ENCODE data around the gene LAMA2.
"Not testable (repeated sequence)": the region's sequence is repeated elsewhere in the genome, so short reads cannot be mapped to it uniquely, and the experiment has no call there.

The LAMA2 gene

GRCh38 chr6:129140526-129140925 lies 257.6 kb downstream of the LAMA2 start:
- no peak for TF ChIP-seq TARDBP (IDR thresholded peaks at IDR 0.05)
- TF ChIP-seq FOXA1 (IDR thresholded peaks at IDR 0.05): no peak
- no peak for TF ChIP-seq FOXK2 (IDR thresholded peaks at IDR 0.05)
- TF ChIP-seq ZNF384 (IDR thresholded peaks at IDR 0.05): no peak
- no peak for TF ChIP-seq SUZ12 (IDR thresholded peaks at IDR 0.05)
- no peak for TF ChIP-seq SP1 (IDR thresholded peaks at IDR 0.05)
- TF ChIP-seq NFRKB (IDR thresholded peaks at IDR 0.05): no peak
- TF ChIP-seq HDGF (IDR thresholded peaks at IDR 0.05; ENCODE audit: borderline replicate concordance): no peak
- no peak for TF ChIP-seq FOXM1 (IDR thresholded peaks at IDR 0.05; ENCODE audit: borderline replicate concordance)
- TF ChIP-seq ARNT (IDR thresholded peaks at IDR 0.05): no peak
- no peak for TF ChIP-seq L3MBTL2 (conservative IDR thresholded peaks at IDR 0.05)
- no peak for TF ChIP-seq PKNOX1 (IDR thresholded peaks at IDR 0.05)
- no peak for TF ChIP-seq ELF4 (IDR thresholded peaks at IDR 0.05)
- no peak for TF ChIP-seq LEF1 (IDR thresholded peaks at IDR 0.05; ENCODE audit: borderline replicate concordance)
- no peak for TF ChIP-seq BHLHE40 (IDR thresholded peaks at IDR 0.05; ENCODE audit: borderline replicate concordance)
- TF ChIP-seq CTBP1 (IDR thresholded peaks at IDR 0.05; ENCODE audit: borderline replicate concordance): no peak
- ChIA-PET CTCF (no interaction called here), POLR2A (interaction anchor here (1.1 kb wide), 1 partner anchor 9 kb away, joined by 3 read pairs; no protein-coding TSS in a partner anchor)
- DNase-seq (ENCODE audit: extremely low spot score): no peak

- ChIA-PET CTCF (no interaction called here), POLR2A (interaction anchor here (1.1 kb wide), 1 partner anchor 10 kb away, joined by 3 read pairs; no protein-coding TSS in a partner anchor)
- DNase-seq (ENCODE audit: extremely low spot score): no peak
- no peak for TF ChIP-seq L3MBTL2 (conservative IDR thresholded peaks at IDR 0.05)
- TF ChIP-seq HDGF (IDR thresholded peaks at IDR 0.05; ENCODE audit: borderline replicate concordance): no peak
- no peak for TF ChIP-seq FOXK2 (IDR thresholded peaks at IDR 0.05)
- TF ChIP-seq LEF1 (IDR thresholded peaks at IDR 0.05; ENCODE audit: borderline replicate concordance): no peak
- no peak for TF ChIP-seq SP1 (IDR thresholded peaks at IDR 0.05)
- TF ChIP-seq ZNF384 (IDR thresholded peaks at IDR 0.05): no peak
- TF ChIP-seq ELF4 (IDR thresholded peaks at IDR 0.05): no peak
- TF ChIP-seq SUZ12 (IDR thresholded peaks at IDR 0.05): no peak
- TF ChIP-seq FOXM1 (IDR thresholded peaks at IDR 0.05; ENCODE audit: borderline replicate concordance): no peak
- TF ChIP-seq NFRKB (IDR thresholded peaks at IDR 0.05): no peak
- no peak for TF ChIP-seq TARDBP (IDR thresholded peaks at IDR 0.05)
- TF ChIP-seq PKNOX1 (IDR thresholded peaks at IDR 0.05): no peak
- TF ChIP-seq BHLHE40 (IDR thresholded peaks at IDR 0.05; ENCODE audit: borderline replicate concordance): no peak
These were observed 258.6 kb downstream of the LAMA2 start for GRCh38 chr6:129141499-129141898.

GRCh38 chr6:129146902-129147301 lies 264.0 kb downstream of the LAMA2 start:
- ChIA-PET CTCF (no interaction called here), POLR2A (no interaction called here)
- DNase-seq (ENCODE audit: extremely low spot score): no peak
- TF ChIP-seq HDGF (IDR thresholded peaks at IDR 0.05; ENCODE audit: borderline replicate concordance) (no peak), NFRKB (IDR thresholded peaks at IDR 0.05) (no peak), TARDBP (IDR thresholded peaks at IDR 0.05) (no peak), FOXK2 (IDR thresholded peaks at IDR 0.05) (no peak), ELF4 (IDR thresholded peaks at IDR 0.05) (no peak), FOXM1 (IDR thresholded peaks at IDR 0.05; ENCODE audit: borderline replicate concordance) (no peak), CTBP1 (IDR thresholded peaks at IDR 0.05; ENCODE audit: borderline replicate concordance) (no peak), ZNF384 (IDR thresholded peaks at IDR 0.05) (no peak), FOXA1 (IDR thresholded peaks at IDR 0.05) (no peak), PKNOX1 (IDR thresholded peaks at IDR 0.05) (no peak), SP1 (IDR thresholded peaks at IDR 0.05) (no peak), BHLHE40 (IDR thresholded peaks at IDR 0.05; ENCODE audit: borderline replicate concordance) (no peak), L3MBTL2 (conservative IDR thresholded peaks at IDR 0.05) (no peak), LEF1 (IDR thresholded peaks at IDR 0.05; ENCODE audit: borderline replicate concordance) (no peak), ARNT (IDR thresholded peaks at IDR 0.05) (no peak), SUZ12 (IDR thresholded peaks at IDR 0.05) (no peak)

GRCh38 chr6:129150507-129150906 lies 267.6 kb downstream of the LAMA2 start:
- CTCF ChIA-PET: no interaction called here
- TF ChIP-seq LEF1 (IDR thresholded peaks at IDR 0.05; ENCODE audit: borderline replicate concordance) (no peak), HDGF (IDR thresholded peaks at IDR 0.05; ENCODE audit: borderline replicate concordance) (no peak), BHLHE40 (IDR thresholded peaks at IDR 0.05; ENCODE audit: borderline replicate concordance) (no peak), ARNT (IDR thresholded peaks at IDR 0.05) (no peak), L3MBTL2 (conservative IDR thresholded peaks at IDR 0.05) (no peak), FOXM1 (IDR thresholded peaks at IDR 0.05; ENCODE audit: borderline replicate concordance) (no peak), ZNF384 (IDR thresholded peaks at IDR 0.05) (no peak), CTBP1 (IDR thresholded peaks at IDR 0.05; ENCODE audit: borderline replicate concordance) (no peak), FOXK2 (IDR thresholded peaks at IDR 0.05) (no peak), TARDBP (IDR thresholded peaks at IDR 0.05) (no peak), PKNOX1 (IDR thresholded peaks at IDR 0.05) (no peak), SUZ12 (IDR thresholded peaks at IDR 0.05) (no peak), SP1 (IDR thresholded peaks at IDR 0.05) (no peak), ELF4 (IDR thresholded peaks at IDR 0.05) (no peak), NFRKB (IDR thresholded peaks at IDR 0.05) (no peak), FOXA1 (IDR thresholded peaks at IDR 0.05) (no peak)
- no peak for DNase-seq (ENCODE audit: extremely low spot score)
- POLR2A ChIA-PET: no interaction called here

- POLR2A ChIA-PET: no interaction called here
- no peak for DNase-seq (ENCODE audit: extremely low spot score)
- TF ChIP-seq TARDBP (IDR thresholded peaks at IDR 0.05) (no peak), ELF4 (IDR thresholded peaks at IDR 0.05) (no peak), BHLHE40 (IDR thresholded peaks at IDR 0.05; ENCODE audit: borderline replicate concordance) (no peak), PKNOX1 (IDR thresholded peaks at IDR 0.05) (no peak), ZNF384 (IDR thresholded peaks at IDR 0.05) (no peak), L3MBTL2 (conservative IDR thresholded peaks at IDR 0.05) (no peak)
- CTCF ChIA-PET: no interaction called here
These were observed 270.3 kb downstream of the LAMA2 start for GRCh38 chr6:129153257-129153656.

- DNase-seq (ENCODE audit: extremely low spot score); POLR2A ChIA-PET; CTCF ChIA-PET: not testable (repeated sequence)
These were observed 276.3 kb downstream of the LAMA2 start for GRCh38 chr6:129159242-129159641.
